Activated CD8-positive, alpha-beta memory T cell treated with anti-CD3 and anti-CD28 coated beads, Interleukin-2, amount 50 U/mL, for 1 hour (primary cell): Measurements from ENCODE around the gene B3GAT1.
"Not testable (repeated sequence)": the region's sequence is repeated elsewhere in the genome, so short reads cannot be mapped to it uniquely, and the experiment has no call there.

ENCODE experiments used
- DNase-seq: peaks from one replicate; pipeline ENCODE4 v3.0.0-alpha.2; 2020; ENCODE audit errors: extremely low read depth

B3GAT1 gene, protein sequence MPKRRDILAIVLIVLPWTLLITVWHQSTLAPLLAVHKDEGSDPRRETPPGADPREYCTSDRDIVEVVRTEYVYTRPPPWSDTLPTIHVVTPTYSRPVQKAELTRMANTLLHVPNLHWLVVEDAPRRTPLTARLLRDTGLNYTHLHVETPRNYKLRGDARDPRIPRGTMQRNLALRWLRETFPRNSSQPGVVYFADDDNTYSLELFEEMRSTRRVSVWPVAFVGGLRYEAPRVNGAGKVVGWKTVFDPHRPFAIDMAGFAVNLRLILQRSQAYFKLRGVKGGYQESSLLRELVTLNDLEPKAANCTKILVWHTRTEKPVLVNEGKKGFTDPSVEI

DNA sequence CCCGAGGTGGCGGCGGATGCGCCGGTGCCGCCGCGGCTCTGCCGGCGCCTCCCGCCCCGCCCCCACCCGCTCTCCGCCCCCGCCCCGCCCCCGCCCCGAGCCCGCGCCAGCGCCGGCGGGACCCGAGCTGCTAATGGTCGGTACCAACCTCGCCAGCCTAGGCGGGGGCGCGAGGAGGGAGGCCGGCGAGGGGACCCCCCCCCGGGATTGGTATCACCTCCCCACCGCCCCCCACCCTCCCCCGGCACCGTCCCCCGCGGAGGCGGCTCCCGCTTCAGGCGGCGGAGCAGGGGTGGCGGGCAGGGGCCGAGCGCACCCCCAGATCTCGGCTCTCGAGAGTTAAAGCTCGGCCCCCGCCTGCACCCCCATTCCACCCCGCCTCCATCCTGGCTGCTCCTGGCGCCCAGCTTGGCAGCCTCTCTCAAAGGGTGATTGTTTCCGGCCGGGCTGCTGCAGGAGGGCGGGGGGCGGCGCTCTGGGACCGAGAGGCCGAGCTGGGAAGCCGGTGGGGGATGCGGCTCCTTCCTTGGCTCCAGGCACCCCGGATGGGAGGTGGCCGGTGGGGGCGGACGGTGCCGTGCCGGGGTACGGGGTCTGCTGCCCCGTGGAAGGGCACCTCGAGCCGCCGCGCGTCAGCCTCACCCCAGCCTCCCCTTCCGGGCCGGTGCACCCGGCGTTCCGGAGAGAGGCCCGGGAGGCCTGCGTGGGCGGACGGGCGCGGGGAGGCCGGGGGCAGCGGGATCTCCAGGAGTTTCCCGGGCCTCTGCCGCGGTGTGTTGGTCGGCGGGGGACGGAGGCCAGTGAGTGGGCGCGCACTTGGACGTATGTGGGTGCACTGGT is at the start of gene B3GAT1:
Gene B3GAT1 (minus strand): TSS at position 40 of the 840 bp plus-strand sequence. CDS start 24,583 bp downstream, outside the sequence.
- no peak for DNase-seq

DNA sequence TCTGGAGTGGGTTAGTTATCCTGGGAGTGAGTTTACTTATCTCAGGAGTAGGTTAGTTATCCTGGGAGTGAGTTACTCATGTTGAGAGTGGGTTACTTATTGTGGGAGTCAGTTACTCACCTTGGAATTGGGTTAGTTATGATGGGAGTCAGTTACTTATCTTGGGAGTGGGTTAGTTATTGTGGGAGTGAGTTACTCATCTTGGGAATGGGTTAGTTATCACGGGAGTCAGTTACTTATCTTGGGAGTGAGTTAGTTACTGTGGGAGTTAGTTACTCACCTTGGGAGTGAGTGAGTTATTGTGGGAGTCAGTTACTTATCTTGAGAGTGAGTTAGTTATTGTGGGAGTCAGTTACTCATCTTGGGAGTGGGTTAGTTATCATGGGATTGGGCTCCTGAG is 49.6 kb upstream of the B3GAT1 start:
- DNase-seq = no peak

DNA sequence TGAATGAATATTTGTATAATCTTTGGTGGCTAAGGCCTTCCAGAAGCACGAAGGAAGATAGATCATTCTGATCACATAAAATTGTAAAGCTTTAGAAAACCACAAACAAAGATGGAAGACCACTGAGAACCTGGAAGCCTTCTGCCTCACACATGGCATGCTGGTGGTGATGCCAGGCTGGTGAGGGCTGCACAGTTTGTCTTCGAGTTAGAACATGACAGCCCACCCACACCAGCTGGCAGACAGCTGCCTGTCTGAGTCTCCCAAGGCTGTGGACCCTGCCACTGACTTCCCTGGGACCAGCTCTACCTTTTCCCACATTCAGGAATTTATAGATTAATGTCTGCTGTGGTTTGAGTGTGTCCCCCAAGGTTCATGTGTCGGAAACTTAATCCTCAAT is 48.8 kb upstream of the B3GAT1 start:
- no peak for DNase-seq

DNA sequence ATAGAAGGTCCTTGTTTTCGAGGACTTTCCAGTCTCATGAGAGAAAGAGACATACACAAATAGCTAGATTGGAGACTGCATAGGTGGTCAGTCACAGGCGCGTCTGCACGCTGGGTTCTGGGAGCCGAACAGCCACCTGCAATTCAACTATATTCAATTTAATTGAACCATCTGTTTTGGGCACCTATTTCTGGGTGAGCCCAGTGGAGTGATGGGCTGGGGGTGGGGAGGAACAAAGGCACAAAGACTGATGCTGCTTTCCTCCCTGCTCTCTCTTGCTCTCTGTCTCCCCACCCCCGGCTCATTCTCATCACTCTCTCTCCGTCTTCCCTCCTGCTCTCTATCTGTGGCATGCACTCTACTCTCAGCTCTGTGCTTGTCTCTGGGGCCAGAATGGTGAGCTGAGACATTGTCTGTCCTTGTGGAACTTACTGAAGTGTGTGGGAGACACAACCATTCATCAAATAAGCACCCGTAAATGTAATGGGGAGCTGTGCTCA is 48.1 kb upstream of the B3GAT1 start:
- DNase-seq = no peak

DNA sequence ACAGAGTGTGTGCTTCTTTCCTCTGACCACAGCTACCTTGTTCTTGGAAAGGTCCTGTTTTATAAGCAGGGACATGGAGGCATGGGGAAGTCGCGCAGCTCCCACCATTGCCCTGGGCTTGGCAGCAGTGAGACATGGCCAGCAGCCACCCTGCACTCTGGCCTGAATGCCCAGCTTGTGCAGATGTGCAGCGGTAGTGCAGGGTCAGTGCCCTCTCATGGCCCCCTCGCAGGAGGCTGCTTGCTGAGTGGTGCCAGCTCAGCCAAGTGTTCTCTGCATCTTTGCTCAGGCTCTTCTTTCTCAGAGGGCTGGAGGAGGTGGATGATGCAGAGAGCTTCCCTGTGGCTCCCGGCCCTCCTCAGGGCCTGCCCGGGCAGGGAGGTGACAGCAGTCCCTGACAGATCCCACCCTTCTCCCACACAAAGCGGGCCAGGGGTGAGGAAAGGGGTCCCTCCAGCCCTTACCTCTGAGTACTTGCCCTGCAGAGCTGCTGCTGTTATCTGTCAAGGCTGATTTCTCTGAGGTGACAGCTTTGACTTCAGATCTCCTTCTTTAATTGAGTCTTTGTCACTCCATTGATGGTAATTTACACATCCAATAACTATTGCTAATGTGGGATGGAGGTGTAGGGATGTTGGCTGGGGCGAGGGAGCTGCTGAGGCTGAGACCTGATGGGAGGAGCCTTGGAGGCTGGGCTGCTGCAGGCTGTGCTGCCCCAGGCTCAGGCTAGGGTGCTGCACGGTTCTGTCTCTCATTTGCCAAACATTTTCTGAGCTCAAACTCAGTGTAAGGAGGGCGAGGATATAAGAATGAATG is 47.4 kb upstream of the B3GAT1 start:
- no peak for DNase-seq

DNA sequence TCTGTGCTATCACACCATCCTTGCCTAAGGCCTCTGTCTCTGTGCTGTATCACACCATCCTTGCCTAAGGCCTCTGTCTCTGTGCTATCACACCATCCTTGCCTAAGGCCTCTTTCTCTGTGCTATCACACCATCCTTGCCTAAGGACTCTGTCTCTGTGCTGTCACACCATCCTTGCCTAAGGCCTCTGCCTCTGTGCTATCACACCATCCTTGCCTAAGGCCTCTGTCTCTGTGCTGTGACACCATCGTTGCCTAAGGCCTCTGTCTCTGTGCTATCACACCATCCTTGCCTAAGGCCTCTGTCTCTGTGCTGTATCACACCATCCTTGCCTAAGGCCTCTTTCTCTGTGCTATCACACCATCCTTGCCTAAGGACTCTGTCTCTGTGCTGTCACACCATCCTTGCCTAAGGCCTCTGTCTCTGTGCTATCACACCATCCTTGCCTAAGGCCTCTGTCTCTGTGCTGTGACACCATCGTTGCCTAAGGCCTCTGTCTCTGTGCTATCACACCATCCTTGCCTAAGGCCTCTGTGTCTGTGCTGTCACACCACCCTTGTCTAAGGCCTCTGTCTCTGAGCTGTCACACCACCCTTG is 45.5 kb upstream of the B3GAT1 start:
- DNase-seq = not testable (repeated sequence)

DNA sequence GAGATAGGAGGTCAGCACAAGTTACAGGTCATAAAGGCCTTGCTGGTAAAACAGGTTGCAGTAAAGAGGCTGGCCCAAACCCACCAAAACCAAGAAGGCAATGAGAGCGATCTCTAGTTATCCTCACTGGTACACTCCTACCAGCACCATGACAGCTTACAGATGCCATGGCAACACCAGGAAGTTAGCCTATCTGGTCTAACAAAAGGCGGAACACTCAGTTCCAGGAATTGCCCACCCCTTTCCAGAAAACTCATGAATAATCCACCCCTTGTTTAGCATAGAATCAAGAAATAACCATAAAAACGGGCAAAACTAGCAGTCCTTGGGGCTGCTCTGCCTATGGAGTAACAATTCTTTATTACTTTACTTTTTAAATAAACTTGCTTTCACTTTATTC is 43.5 kb upstream of the B3GAT1 start:
- no peak for DNase-seq

DNA sequence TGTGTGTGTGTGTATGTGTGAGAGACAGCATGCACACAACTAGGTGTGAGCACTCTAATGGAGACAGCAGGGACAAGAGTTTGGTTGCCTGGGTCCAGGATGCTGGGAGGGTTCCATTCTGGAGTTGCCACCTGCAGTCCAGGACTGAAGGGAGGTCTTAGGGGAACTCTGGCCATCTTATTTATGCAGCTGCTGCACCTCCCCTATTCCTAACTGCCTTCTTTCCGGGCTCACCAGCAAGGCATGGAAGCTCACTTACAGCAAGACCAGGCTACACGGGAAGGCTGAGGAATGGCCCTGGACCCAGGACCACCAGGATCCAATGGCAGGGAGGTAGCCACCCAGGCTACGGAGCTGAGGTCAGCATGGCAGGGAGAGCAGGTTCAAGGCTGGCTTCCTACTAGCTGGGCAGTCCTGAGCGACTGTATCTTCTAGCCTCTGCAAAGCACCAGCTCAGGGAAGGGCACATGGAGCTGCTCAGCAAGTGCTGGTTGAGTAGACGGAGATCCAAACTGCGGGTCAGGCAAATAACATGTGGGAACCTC is 42.2 kb upstream of the B3GAT1 start:
- DNase-seq = no peak

DNA sequence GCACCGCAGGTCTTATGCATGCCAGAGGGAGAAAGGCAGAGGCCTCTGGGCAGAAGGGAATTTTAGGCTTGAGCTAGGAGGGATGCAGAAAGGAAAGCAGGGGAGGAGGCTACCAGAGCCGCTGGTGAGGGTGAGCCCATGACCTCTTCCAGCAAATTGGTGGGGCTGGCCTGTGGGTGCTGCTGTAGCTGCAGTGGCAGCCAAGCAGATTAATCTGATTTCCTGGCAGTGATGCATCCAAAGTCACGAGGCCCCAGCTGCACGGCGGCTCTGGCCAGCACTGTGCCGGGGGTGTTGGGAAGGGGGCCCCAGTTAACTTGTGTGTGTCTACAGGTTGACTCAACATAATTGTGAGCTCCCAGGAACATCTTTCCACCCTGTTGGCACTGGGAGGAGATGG is 41.4 kb upstream of the B3GAT1 start:
- no peak for DNase-seq

DNA sequence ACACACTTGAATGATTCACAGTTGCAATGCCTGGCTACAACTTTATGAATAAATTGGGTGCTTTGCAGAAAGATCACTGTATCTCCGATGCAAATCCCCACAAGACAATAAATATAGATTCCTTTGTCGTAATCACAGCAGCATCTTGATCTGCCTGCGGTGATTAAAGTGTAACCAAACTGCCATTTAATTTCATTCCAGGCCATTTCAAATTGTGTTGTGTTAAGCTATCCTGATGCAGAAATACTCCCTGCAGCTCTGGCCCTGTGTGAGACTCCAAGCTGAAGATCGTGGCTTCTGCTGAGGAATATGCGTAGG is 40.8 kb upstream of the B3GAT1 start:
- DNase-seq = no peak

DNA sequence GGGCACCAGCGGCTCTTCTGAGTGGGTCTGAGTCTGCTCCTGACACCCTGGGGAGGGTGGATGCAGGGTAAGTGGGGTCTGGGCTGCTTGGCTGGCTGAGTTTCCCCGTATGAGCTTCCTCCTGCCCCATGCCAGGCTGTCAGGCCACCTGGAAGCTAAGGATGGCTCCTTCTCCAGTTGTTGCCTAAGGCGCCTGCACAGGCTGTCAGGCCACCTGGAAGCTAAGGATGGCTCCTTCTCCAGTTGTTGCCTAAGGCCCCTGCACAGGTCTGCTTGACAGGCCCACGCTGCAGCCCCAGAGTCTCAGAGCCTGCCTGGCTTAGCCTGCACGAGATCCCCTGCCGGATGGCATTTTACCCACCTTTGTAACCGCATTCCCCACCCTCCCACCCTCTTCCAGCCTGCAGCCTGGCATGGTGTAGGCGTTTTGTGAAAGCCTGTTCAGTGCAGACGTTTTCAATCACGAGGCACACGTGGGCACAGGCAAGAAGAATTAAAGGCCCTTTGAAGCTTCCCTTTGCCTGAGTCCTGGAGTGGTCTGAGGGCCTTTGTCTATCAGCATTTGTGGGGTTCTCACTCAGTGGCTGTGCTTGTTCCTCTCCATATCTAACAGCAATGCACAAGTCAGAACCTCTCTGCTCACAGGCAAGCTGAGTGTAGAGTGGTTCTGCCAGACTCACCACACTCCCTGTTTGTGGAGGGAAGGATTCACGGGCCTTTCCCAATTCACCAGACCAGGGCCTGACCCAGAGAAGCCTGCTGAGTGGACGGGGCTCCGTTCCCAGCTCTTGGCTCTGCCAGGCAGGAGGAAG is 40.2 kb upstream of the B3GAT1 start:
- DNase-seq = no peak

DNA sequence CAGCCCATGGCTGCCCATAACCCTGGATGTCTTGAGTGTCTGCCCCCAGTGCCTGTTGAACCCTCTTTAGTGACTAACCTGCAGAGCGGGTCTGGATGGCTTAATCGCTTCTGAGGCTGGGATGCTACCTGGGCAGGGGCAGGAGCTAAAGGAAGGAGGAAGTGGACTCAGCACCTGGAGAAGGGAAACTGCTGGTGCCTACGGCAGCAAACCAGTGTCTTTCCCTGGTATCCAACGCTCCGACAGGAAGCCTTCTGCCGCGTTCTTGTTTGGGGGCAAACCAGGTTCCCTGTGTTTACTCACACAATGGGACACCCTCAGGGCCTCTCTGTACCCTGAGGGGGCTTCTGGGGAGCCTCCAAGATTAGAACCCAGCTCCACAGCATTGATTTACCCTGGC is 38.1 kb upstream of the B3GAT1 start:
- no peak for DNase-seq

DNA sequence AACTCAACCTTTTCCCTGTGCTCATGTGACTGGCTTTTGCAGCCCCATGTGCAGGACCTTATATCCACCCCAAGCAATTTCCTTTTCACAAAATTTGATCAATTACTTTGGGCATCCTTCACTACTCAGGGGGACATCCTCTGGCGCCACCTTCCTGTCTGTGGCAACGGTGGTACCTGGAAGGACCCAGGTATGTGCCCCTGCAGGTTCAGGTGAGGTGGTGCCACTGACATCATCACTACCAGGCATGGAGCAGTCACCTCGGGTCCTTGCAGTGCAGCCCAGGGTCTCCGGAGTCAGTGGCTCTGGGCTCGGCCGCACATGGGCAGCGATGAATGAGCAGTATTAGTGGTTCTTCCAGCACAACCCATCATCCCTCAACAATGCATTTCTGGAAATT is 37.7 kb upstream of the B3GAT1 start:
- no peak for DNase-seq

DNA sequence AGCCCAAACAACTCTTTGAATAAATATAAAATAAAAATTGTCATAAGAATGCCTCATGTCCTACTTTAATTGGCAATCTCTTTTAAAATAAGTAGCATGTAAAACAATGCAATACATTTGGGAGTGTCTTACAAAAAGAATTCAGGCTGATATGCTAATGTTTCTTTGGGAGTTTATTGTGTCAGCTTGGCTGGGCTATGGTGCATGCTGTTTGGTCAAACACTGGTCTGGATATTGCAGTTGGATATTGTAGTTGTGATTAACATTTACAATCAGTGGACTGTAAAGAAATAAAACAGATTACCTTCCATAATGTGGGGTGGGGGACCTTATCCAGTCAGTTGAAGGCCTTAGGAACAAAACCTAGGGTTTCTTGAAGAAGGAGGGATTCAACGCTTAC is 37.0 kb upstream of the B3GAT1 start:
- DNase-seq = no peak

DNA sequence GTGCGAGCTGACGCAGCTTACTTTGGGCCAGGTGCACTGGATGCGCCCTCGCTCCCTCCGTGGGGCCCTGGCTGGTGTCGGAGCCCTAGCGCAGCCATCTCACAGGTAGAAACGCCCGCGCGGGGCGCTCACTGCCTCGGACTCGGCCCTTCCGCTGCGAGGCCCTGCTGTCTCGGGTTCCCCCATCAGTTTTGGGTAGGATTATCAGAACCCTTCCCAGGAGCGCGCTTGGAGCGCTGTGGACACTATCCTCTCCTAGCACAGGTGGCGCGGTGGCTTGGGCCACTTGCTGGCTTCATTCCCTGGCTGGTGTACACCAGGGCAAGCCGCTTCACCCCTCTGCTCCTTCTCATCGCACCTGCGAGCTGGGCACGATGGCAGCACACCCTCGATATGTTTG is 35.7 kb upstream of the B3GAT1 start:
- DNase-seq = no peak

DNA sequence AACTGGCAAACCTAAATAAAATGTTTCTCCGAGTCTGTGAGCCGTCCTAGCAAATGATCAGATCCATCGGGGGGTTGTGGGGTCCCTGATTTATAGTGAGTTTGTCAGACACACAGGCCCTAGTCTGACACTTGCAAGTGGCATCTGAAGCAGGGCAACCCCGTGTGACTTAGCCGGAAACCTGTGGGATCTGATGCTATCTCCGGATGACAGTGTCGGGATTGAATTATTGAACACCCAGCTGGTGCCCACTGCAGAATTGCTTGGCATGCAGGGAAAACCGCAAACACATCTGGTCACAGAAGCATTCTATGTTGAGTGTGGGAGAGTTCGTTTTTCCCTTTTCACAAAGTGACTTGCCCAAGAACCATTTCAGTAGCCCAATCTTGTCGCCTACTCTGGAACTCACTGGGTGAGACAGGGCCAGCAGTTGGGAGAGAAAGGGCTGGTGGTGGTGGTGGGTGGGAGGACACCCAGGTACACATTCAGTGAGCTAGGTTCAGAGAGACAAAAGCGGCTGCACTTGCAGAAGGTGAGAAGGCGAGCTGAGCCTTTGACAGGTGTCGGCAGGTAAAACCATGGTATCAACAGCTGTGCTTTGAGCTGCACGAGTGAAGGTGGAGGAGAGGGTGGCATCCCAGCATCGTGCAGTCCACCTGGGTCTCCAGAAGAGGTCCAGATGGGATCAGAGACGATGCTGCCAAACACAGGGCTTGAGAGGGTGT is 33.7 kb upstream of the B3GAT1 start:
- no peak for DNase-seq

DNA sequence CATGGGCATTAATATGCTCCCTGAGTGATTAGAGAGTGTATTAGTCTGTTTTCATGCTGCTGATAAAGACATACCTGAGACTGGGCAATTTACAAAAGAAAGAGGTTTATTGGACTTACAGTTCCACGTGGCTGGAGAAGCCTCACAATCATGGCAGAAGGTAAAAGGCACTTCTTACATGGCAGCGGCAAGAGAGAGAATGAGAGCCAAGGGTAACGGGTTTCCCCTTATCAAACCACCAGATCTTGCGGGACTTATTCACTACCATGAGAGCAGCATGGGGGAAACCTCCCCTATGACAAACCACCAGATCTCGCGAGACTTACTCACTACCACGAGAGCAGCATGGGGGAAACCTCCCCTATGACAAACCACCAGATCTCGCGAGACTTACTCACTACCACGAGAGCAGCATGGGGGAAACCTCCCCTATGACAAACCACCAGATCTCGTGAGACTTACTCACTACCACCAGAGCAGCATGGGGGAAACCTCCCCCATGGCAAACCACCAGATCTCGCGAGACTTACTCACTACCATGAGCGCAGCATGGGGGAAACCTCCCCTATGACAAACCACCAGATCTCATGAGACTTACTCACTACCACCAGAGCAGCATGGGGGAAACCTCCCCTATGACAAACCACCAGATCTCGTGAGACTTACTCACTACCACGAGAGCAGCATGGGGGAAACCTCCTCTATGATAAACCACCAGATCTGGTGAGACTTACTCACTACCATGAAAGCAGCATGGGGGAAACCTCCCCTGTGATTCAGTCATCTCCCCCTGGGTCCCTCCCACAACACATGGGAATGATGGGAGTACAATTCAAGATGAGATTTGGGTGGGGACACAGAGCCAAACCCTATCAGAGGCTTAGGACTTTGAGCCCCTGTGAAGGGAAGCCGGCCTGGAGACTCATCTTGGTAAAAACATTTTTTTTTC is 32.4 kb upstream of the B3GAT1 start:
- DNase-seq = not testable (repeated sequence)

DNA sequence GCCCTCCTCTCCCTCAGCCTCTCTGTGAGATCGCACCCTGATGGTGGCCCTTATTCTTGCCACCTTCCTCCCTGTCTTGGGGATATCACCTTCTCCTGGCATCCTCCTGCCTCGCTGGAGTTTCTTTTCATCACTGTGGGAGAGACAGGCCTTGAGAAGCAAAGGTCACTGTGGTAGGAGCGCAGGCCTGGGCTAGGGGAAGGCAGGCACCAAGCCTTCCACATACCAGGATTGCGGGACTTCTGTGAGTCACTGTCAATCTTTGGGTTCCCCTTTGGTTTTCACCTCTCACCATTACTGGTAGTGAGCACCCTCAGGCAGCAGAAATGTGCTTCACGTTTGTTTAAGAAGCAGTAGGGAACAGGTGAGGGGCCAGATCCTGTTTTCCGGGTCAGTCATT is 31.2 kb upstream of the B3GAT1 start:
- no peak for DNase-seq

DNA sequence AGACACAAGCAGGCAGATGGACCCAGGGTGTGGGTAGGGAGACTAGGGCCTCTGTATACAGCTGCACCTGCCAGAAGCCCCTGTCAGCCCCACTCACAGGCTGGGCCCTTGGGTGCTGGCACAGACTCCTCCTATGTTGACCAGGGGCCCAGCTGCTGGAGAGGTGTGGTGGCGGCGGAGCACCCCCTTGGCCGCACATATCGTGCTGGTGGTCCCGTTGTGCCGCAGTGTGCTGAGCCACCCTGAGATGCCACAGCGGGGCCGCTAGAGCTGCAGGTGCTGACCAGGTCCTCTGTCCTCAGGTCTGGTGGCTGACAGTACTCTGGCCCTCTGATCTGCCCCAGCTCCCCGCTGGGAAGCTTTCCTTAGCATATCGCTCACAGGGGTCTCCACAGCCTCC is 30.2 kb upstream of the B3GAT1 start:
- DNase-seq = no peak
